Mesenchymal stem cell (in vitro differentiated cells and primary cell): ENCODE measurements around the gene SCNN1B.
"Not testable (repeated sequence)": the region's sequence is repeated elsewhere in the genome, so short reads cannot be mapped to it uniquely, and the experiment has no call there.

ENCODE experiments used
- DNase-seq: peaks from one replicate; pipeline ENCODE4 v3.0.0-alpha.2; 2013
- H2AFZ ChIP-seq: one replicate; pipeline ENCODE4 v1.6.1; 2013; ENCODE audit warnings: low read depth, mild to moderate bottlenecking, control low read depth, inconsistent platforms, low read length, moderate library complexity
- H2AK5ac ChIP-seq: 2 replicates; pipeline ENCODE4 v1.6.1; 2013; ENCODE audit warnings: low read length, moderate library complexity, mild to moderate bottlenecking, inconsistent platforms; ENCODE audit not compliant: severe bottlenecking
- H2BK120ac ChIP-seq: one replicate; pipeline ENCODE4 v1.6.1; 2013; ENCODE audit warnings: low read depth, mild to moderate bottlenecking, inconsistent platforms, low read length, moderate library complexity
- H2BK12ac ChIP-seq, 2 experiments: one replicate each; pipeline ENCODE4 v1.6.1; 2013; ENCODE audit warnings: inconsistent platforms in 2 of 2, low read length in 2 of 2, mild to moderate bottlenecking in 2 of 2, moderate library complexity in 2 of 2, control low read depth in 1 of 2
- H2BK15ac ChIP-seq: one replicate; pipeline ENCODE4 v1.6.1; 2013; ENCODE audit warnings: mild to moderate bottlenecking, low read depth, inconsistent platforms; ENCODE audit not compliant: poor library complexity, severe bottlenecking
- H2BK5ac ChIP-seq: 2 replicates; pipeline ENCODE4 v1.6.1; 2013; ENCODE audit warnings: low read depth, mild to moderate bottlenecking, low read length, control low read depth, inconsistent platforms; ENCODE audit not compliant: poor library complexity, severe bottlenecking
- H3K14ac ChIP-seq, 2 experiments: one replicate each; pipeline ENCODE4 v1.6.1; 2013; ENCODE audit warnings: inconsistent platforms in 2 of 2, low read length in 2 of 2, control low read depth in 1 of 2, mild to moderate bottlenecking in 1 of 2, moderate library complexity in 1 of 2
- H3K18ac ChIP-seq, 2 experiments: one replicate each; pipeline ENCODE4 v1.6.1; 2013; ENCODE audit warnings: inconsistent platforms in 2 of 2, low read length in 2 of 2, control low read depth in 1 of 2, low read depth in 1 of 2, mild to moderate bottlenecking in 1 of 2
- H3K23ac ChIP-seq, 2 experiments: one replicate each; pipeline ENCODE4 v1.6.1; 2013; ENCODE audit warnings: inconsistent platforms in 2 of 2, low read length in 2 of 2, mild to moderate bottlenecking in 2 of 2, moderate library complexity in 2 of 2, control low read depth in 1 of 2
- H3K27ac ChIP-seq: 2 replicates; pipeline ENCODE4 v1.5.1; 2013; ENCODE audit warnings: mild to moderate bottlenecking, moderate library complexity, low read length, control low read depth, inconsistent platforms; ENCODE audit not compliant: poor library complexity, severe bottlenecking
- H3K27me3 ChIP-seq, 2 experiments: 2 replicates each; pipeline versions ENCODE4 v1.6.1 to v1.7.0; 2013; ENCODE audit warnings: low read length in 2 of 2, mild to moderate bottlenecking in 2 of 2, moderate library complexity in 2 of 2, control low read depth in 1 of 2, inconsistent platforms in 1 of 2; ENCODE audit not compliant: control insufficient read depth in 1 of 2, insufficient read depth in 1 of 2
- H3K36me3 ChIP-seq, 2 experiments: 2 replicates each; pipeline versions ENCODE4 v1.6.1 to v1.7.0; 2013; ENCODE audit warnings: low read length in 2 of 2, control low read depth in 1 of 2, inconsistent platforms in 1 of 2, low read depth in 1 of 2, mild to moderate bottlenecking in 1 of 2; ENCODE audit not compliant: insufficient read depth in 2 of 2, control insufficient read depth in 1 of 2
- H3K4ac ChIP-seq, 2 experiments: one replicate each; pipeline ENCODE4 v1.6.1; 2013; ENCODE audit warnings: inconsistent platforms in 2 of 2, low read length in 2 of 2, mild to moderate bottlenecking in 2 of 2, moderate library complexity in 2 of 2, control low read depth in 1 of 2, low read depth in 1 of 2
- H3K4me1 ChIP-seq: 2 replicates; pipeline ENCODE4 v1.6.1; 2013; ENCODE audit warnings: low read depth, low read length, control low read depth; ENCODE audit not compliant: control insufficient read depth, insufficient read depth
- H3K4me2 ChIP-seq: 2 replicates; pipeline ENCODE4 v1.6.1; 2013; ENCODE audit warnings: low read length, mild to moderate bottlenecking, inconsistent platforms; ENCODE audit not compliant: poor library complexity, severe bottlenecking
- H3K4me3 ChIP-seq, 2 experiments: 2 replicates each; pipeline versions ENCODE4 v1.5.1 to v1.7.0; 2013; ENCODE audit warnings: low read length in 2 of 2, mild to moderate bottlenecking in 2 of 2, control low read depth in 1 of 2, low read depth in 1 of 2; ENCODE audit not compliant: insufficient read depth in 1 of 2
- H3K79me1 ChIP-seq: replicated peaks from 2 replicates; pipeline ENCODE4 v1.6.1; 2013; ENCODE audit warnings: mild to moderate bottlenecking, control low read depth, low read length, inconsistent platforms; ENCODE audit not compliant: poor library complexity, severe bottlenecking
- H3K9ac ChIP-seq: 2 replicates; pipeline ENCODE4 v1.7.0; 2013; ENCODE audit warnings: mild to moderate bottlenecking, low read length, moderate library complexity
- H3K9me3 ChIP-seq: 2 replicates; pipeline ENCODE4 v1.7.0; 2013; ENCODE audit warnings: mild to moderate bottlenecking, low read length; ENCODE audit not compliant: control insufficient read depth
- H4K8ac ChIP-seq: one replicate; pipeline ENCODE4 v1.6.1; 2013; ENCODE audit warnings: inconsistent platforms, mild to moderate bottlenecking, low read length, moderate library complexity
- H4K91ac ChIP-seq: one replicate; pipeline ENCODE4 v1.6.1; 2013; ENCODE audit warnings: mild to moderate bottlenecking, low read length, inconsistent platforms
- WGBS: methylation state at CpG from one replicate; pipeline ENCODE4 v1.1.7; 2013; ENCODE audit warnings: mixed read lengths; 5-methylcytosine and 5-hydroxymethylcytosine counted together

The SCNN1B gene

GRCh38 chr16:23388786-23389185, 86.7 kb downstream of the SCNN1B start:
- no peak overlapping the region for H3K4me2 ChIP-seq
- no peak overlapping the region for H2BK12ac ChIP-seq
- H3K4me3 ChIP-seq, result no peak overlapping the region
- H4K91ac ChIP-seq, result no peak overlapping the region
- no peak overlapping the region for H3K9ac ChIP-seq
- peaks cover 48 to 51% of the 10 kb centered on the region in 2 experiments for H3K36me3 ChIP-seq
- H3K14ac ChIP-seq, result no peak overlapping the region
- no peak overlapping the region for H4K8ac ChIP-seq
- H3K27me3 ChIP-seq, result no peaks in the 10 kb centered on the region
- H3K18ac ChIP-seq, result no peak overlapping the region
- H3K27ac ChIP-seq, result no peak overlapping the region
- no peak for DNase-seq
- no peak overlapping the region for H2BK120ac ChIP-seq
- 97% methylated on average over 15 of the region's 15 CpGs for WGBS
- H3K4ac ChIP-seq, result no peak overlapping the region
- no peaks in the 10 kb centered on the region for H3K4me1 ChIP-seq
- H3K23ac ChIP-seq, result no peak overlapping the region
- no peak overlapping the region for H2BK15ac ChIP-seq
- H3K9me3 ChIP-seq, result no peaks in the 10 kb centered on the region
- H3K79me1 ChIP-seq, result no peaks in the 10 kb centered on the region
- H2AFZ ChIP-seq, result no peak overlapping the region
- H2BK5ac ChIP-seq, result no peak overlapping the region
- no peak overlapping the region for H2AK5ac ChIP-seq

- Histone ChIP-seq H4K8ac (no peak overlapping the region), H3K4me1 (no peaks in the 10 kb centered on the region), H2BK15ac (no peak overlapping the region), H3K14ac (no peak overlapping the region), H3K9me3 (no peaks in the 10 kb centered on the region), H2AK5ac (no peak overlapping the region), H3K27me3 (no peaks in the 10 kb centered on the region), H3K4me3 (no peak overlapping the region), H3K4ac (no peak overlapping the region), H2BK120ac (no peak overlapping the region), H3K18ac (no peak overlapping the region), H4K91ac (no peak overlapping the region), H3K23ac (no peak overlapping the region), H2BK5ac (no peak overlapping the region), H3K27ac (no peak overlapping the region), H3K36me3 (peaks cover 48 to 51% of the 10 kb centered on the region in 2 experiments), H3K9ac (no peak overlapping the region), H3K4me2 (no peak overlapping the region), H2AFZ (no peak overlapping the region), H2BK12ac (no peak overlapping the region), H3K79me1 (no peaks in the 10 kb centered on the region)
- no peak for DNase-seq
- 95% methylated on average over 5 of the region's 5 CpGs for WGBS
Measured at GRCh38 chr16:23389201-23389600, 87.1 kb downstream of the SCNN1B start.

GRCh38 chr16:23389936-23390335, 87.8 kb downstream of the SCNN1B start:
- H3K4ac ChIP-seq, H3K23ac ChIP-seq, H2AK5ac ChIP-seq, H2BK12ac ChIP-seq, H2BK5ac ChIP-seq, H3K9me3 ChIP-seq, H2AFZ ChIP-seq, H3K27me3 ChIP-seq, H3K14ac ChIP-seq, H4K91ac ChIP-seq, H3K27ac ChIP-seq, H3K4me2 ChIP-seq, H3K4me3 ChIP-seq, H3K18ac ChIP-seq, DNase-seq, H3K9ac ChIP-seq, H2BK15ac ChIP-seq, H3K79me1 ChIP-seq, H3K4me1 ChIP-seq, H2BK120ac ChIP-seq: not testable (repeated sequence)
- Histone ChIP-seq H4K8ac (peak overlapping the region; percentile 7), H3K36me3 (peaks cover 51 to 52% of the 10 kb centered on the region in 2 experiments)
- WGBS, result 96% methylated on average over 6 of the region's 8 CpGs

- no peak overlapping the region for H2AFZ ChIP-seq
- no peak overlapping the region for H3K23ac ChIP-seq
- no peak overlapping the region for H2BK5ac ChIP-seq
- no peak overlapping the region for H3K4ac ChIP-seq
- H3K14ac ChIP-seq, result no peak overlapping the region
- H3K27ac ChIP-seq, result no peak overlapping the region
- no peak overlapping the region for H3K9ac ChIP-seq
- no peak overlapping the region for H4K91ac ChIP-seq
- peaks cover 54 to 67% of the 10 kb centered on the region in 2 experiments for H3K36me3 ChIP-seq
- no peaks in the 10 kb centered on the region for H3K9me3 ChIP-seq
- no peak overlapping the region for H2BK15ac ChIP-seq
- no peak overlapping the region for H3K4me3 ChIP-seq
- H2AK5ac ChIP-seq, result no peak overlapping the region
- H2BK120ac ChIP-seq, result no peak overlapping the region
- H4K8ac ChIP-seq, result no peak overlapping the region
- no peak overlapping the region for H3K4me2 ChIP-seq
- DNase-seq, result no peak
- no peaks in the 10 kb centered on the region for H3K4me1 ChIP-seq
- no peaks in the 10 kb centered on the region for H3K79me1 ChIP-seq
- no peak overlapping the region for H3K18ac ChIP-seq
- WGBS, result 94% methylated on average over 17 of the region's 17 CpGs
- no peaks in the 10 kb centered on the region for H3K27me3 ChIP-seq
- H2BK12ac ChIP-seq, result no peak overlapping the region
Measured at GRCh38 chr16:23391381-23392222, 89.5 kb downstream of the SCNN1B start.
